OCI-LY7 (cell line): ENCODE results near the gene HOMER3. TPM values are rescaled to one million over a fixed set of nuclear protein-coding genes. Genes with fewer than 3 reads are reported as not detected.
A peak's percentile ranks its signal among the peaks of the same experiment; 100 is the strongest.

Source experiments
- BruUV-seq: library from RNA; stranded (reverse); fragments of 400-500 nt; replicated peaks from 2 replicates; lab custom pipeline; 2021; lab: Mats Ljungman, UMichigan
- CTCF ChIA-PET: fragments of 300-600 bp; sonication (Branson Sonifier 250); formaldehyde crosslinking; loops from one replicate; lab custom pipeline; 2022; ENCODE audit warnings: antibody characterized with exemption; ENCODE audit not compliant: unreplicated experiment; lab: Charles Lee
- POLR2A ChIA-PET: fragments of 300-600 bp; sonication (Branson Sonifier 250); formaldehyde crosslinking; loops from one replicate; lab custom pipeline; 2022; ENCODE audit warnings: antibody characterized with exemption; lab: Charles Lee
- DNase-seq: peaks from one replicate; pipeline ENCODE4 v3.0.0-alpha.2; 2015; ENCODE audit warnings: low spot score
- H2AFZ ChIP-seq: fragments of 200-600 bp; sonication (generic), shearing (Covaris generic); 2 replicates; pipeline ENCODE4 v1.6.1; 2014; ENCODE audit warnings: mild to moderate bottlenecking, antibody characterized with exemption, low read length, moderate library complexity
- H3K27ac ChIP-seq: fragments of 200-600 bp; sonication (generic); 2 replicates; pipeline ENCODE4 v1.5.1; 2014; ENCODE audit warnings: mixed run types, low read depth, mild to moderate bottlenecking, moderate library complexity, low read length, inconsistent platforms; ENCODE audit not compliant: poor library complexity, severe bottlenecking
- H3K36me3 ChIP-seq: fragments of 200-600 bp; sonication (generic); 2 replicates; pipeline ENCODE4 v1.6.1; 2014; ENCODE audit warnings: mild to moderate bottlenecking, antibody characterized with exemption, low read length, moderate library complexity, mixed read lengths; ENCODE audit not compliant: insufficient read depth
- H3K4me1 ChIP-seq: fragments of 200-600 bp; sonication (generic); 2 replicates; pipeline ENCODE4 v1.5.1; 2014; ENCODE audit warnings: mild to moderate bottlenecking, low read length; ENCODE audit not compliant: insufficient read depth, poor library complexity, severe bottlenecking
- H3K4me2 ChIP-seq: fragments of 200-600 bp; sonication (generic); 2 replicates; pipeline ENCODE4 v1.6.1; 2014; ENCODE audit warnings: mild to moderate bottlenecking, low read length
- H3K4me3 ChIP-seq: fragments of 200-600 bp; sonication (generic); 2 replicates; pipeline ENCODE4 v1.5.1; 2014; ENCODE audit warnings: mild to moderate bottlenecking, low read depth, low read length; ENCODE audit not compliant: poor library complexity, severe bottlenecking
- H3K79me2 ChIP-seq: fragments of 200-600 bp; sonication (generic); 2 replicates; pipeline ENCODE4 v1.6.1; 2016; ENCODE audit warnings: low read depth, mild to moderate bottlenecking, low read length, moderate library complexity, mixed read lengths; ENCODE audit not compliant: insufficient read depth
- H3K9me2 ChIP-seq: fragments of 200-600 bp; sonication (generic); 2 replicates; pipeline ENCODE4 v1.6.1; 2016; ENCODE audit warnings: mild to moderate bottlenecking, low read length, mixed read lengths; ENCODE audit not compliant: insufficient read depth
- H3K9me3 ChIP-seq: fragments of 200-600 bp; sonication (generic); 2 replicates; pipeline ENCODE4 v1.6.1; 2014; ENCODE audit warnings: mild to moderate bottlenecking, mixed run types, low read length, mixed read lengths
- H4K20me1 ChIP-seq: fragments of 200-600 bp; sonication (generic); 2 replicates; pipeline ENCODE4 v1.6.1; 2014; ENCODE audit warnings: mild to moderate bottlenecking, antibody characterized with exemption, low read length, moderate library complexity, mixed read lengths; ENCODE audit not compliant: insufficient read depth
- EZH2phosphoT487 ChIP-seq: fragments of 200-600 bp; sonication (generic); IDR thresholded peaks from 2 replicates; pipeline ENCODE4 v1.6.1; 2018; ENCODE audit warnings: low read depth, borderline replicate concordance, mild to moderate bottlenecking, mixed run types, antibody characterized with exemption, low read length, moderate library complexity, mixed read lengths
- intact Hi-C: fragments of 100-400 bp; cut with micrococcal nuclease; formaldehyde crosslinking; loops from one replicate; pipeline ENCODE4 v1.10.0; 2022; ENCODE audit not compliant: unreplicated experiment
- total RNA-seq, 2 experiments: library from RNA; depleted of rRNA in 1 of 2; stranded (reverse); fragments of >200 nt in 1 of 2; shearing (Covaris generic) in 1 of 2; gene quantifications; 2 replicates each; pipeline ENCODE4 v1.2.3, GENCODE V29; 2014 to 2022
- TF ChIP-seq, protein P1 (sequence below): fragments of 200-600 bp; sonication (generic); conservative IDR thresholded peaks from 2 replicates; pipeline ENCODE4 v1.5.1; 2014; ENCODE audit warnings: mild to moderate bottlenecking, antibody characterized with exemption, low read length, moderate library complexity, mixed read lengths

HOMER3 gene
- total RNA-seq, 2 experiments from 2014 or later: 15.5 to 16.1 TPM

DNA sequence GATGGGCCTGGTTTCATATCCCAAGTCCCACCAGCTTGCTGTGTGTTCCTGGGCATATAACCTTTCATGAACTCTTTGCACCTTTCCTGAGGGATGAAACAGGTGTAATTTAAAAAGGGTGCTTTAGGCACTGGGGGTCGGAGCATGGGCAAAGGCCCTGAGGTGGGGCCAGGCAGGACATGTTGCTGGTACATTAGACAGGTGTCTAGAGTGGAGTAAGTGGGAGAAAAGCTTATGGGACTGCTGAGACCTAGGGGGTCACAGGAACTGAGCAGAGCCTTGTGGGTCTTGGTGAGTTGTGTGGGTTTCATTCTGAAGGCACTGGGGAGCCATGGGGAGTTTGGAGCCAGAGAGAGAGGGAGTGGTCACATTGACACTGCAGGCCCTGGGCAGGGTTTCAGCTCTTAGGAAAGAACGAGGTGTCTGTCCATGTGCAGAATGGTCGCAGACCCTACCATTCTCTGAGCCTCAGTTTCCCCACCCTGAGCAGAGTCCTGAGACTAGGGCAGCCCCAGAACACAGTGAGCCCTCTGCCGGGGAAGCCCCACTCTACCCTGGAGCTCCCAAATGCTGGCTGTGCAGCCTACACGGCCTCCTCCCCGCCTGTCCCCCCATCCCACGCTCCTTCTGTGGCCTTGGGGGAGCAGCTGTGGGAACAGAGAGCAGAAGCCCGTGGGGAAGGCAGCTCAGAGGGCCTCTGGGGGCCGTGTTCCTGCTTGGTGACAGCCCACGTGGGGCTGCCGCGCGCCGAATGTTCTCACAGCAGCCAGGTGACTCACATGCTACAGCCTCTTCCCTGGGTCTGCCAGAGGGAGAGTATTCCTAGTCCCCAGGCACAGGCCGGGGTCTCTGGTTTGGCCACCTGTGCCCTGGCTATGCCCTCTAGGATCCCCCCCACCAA is 7.3 kb upstream of the HOMER3 start:
- H3K36me3 ChIP-seq: no peaks in the 10 kb centered on the region
- peak overlapping the region; percentile 66 for H3K4me2 ChIP-seq
- no peaks in the 10 kb centered on the region for H3K9me3 ChIP-seq
- TF ChIP-seq, protein P1, sequence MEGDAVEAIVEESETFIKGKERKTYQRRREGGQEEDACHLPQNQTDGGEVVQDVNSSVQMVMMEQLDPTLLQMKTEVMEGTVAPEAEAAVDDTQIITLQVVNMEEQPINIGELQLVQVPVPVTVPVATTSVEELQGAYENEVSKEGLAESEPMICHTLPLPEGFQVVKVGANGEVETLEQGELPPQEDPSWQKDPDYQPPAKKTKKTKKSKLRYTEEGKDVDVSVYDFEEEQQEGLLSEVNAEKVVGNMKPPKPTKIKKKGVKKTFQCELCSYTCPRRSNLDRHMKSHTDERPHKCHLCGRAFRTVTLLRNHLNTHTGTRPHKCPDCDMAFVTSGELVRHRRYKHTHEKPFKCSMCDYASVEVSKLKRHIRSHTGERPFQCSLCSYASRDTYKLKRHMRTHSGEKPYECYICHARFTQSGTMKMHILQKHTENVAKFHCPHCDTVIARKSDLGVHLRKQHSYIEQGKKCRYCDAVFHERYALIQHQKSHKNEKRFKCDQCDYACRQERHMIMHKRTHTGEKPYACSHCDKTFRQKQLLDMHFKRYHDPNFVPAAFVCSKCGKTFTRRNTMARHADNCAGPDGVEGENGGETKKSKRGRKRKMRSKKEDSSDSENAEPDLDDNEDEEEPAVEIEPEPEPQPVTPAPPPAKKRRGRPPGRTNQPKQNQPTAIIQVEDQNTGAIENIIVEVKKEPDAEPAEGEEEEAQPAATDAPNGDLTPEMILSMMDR: no peak
- no peak for TF ChIP-seq EZH2phosphoT487
- peak overlapping the region; percentile 17; the same call in 1 of the 2 replicates for H2AFZ ChIP-seq
- ChIA-PET POLR2A (interaction anchor here (0.6 to 1.9 kb wide), 4 partner anchors 13 to 115 kb away, joined by 3 to 5 read pairs (median 4); partner anchors contain the start of genes COPE and DDX49), CTCF (no interaction called here)
- no peaks in the 10 kb centered on the region for H3K79me2 ChIP-seq
- no peak overlapping the region for H3K4me3 ChIP-seq
- no peak for DNase-seq
- peaks cover 62% of the 10 kb centered on the region for H3K4me1 ChIP-seq
- BruUV-seq: no TSS peak
- intact Hi-C loops: no loop called here
- no peaks in the 10 kb centered on the region for H3K9me2 ChIP-seq
- no peaks in the 10 kb centered on the region for H4K20me1 ChIP-seq
- peak overlapping the region; percentile 74 for H3K27ac ChIP-seq

DNA sequence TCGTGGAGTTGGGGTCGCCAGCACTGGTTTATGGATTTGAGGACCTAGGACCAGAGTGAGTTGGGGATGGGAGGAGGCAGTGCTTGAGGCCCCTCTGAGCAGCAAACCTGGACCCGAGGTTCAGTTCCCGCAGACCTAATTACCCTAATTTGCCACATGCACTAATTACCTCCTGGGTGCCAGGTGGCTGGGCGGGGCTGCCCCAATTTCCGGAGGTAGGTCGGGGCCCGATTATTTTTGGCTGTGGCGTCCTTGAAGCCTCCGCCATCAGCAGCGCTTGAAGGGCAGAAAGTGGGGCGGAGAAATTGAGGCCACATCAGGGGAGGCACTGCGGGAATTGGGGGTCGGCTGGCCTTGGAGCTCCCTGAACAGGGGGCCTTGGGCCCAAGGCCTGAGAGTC is 5.9 kb upstream of the HOMER3 start:
- H2AFZ ChIP-seq: peak overlapping the region; percentile 45; the same call in 1 of the 2 replicates
- DNase-seq: peak; percentile 88

More for the DNA sequence above, 5.9 kb upstream of the HOMER3 start:
- H3K27ac ChIP-seq: peak overlapping the region; percentile 74
- CTCF ChIA-PET: no interaction called here
- POLR2A ChIA-PET: interaction anchor here (1.0 kb wide), 1 partner anchor 28 kb away, joined by 3 read pairs; the partner anchor contains the start of genes COPE and DDX49
- no peaks in the 10 kb centered on the region for H3K79me2 ChIP-seq
- TF ChIP-seq EZH2phosphoT487: no peak
- TF ChIP-seq, protein P1: no peak
- H3K9me2 ChIP-seq: no peaks in the 10 kb centered on the region
- intact Hi-C loops: no loop called here
- peak overlapping the region; percentile 8 for H3K4me3 ChIP-seq
- H4K20me1 ChIP-seq: no peaks in the 10 kb centered on the region
- no peaks in the 10 kb centered on the region for H3K9me3 ChIP-seq
- peak overlapping the region; percentile 66 for H3K4me2 ChIP-seq
- H3K4me1 ChIP-seq: peaks cover 76% of the 10 kb centered on the region
- BruUV-seq: no TSS peak
- no peaks in the 10 kb centered on the region for H3K36me3 ChIP-seq
